Measurements from ENCODE around the gene DBT.

DNA sequence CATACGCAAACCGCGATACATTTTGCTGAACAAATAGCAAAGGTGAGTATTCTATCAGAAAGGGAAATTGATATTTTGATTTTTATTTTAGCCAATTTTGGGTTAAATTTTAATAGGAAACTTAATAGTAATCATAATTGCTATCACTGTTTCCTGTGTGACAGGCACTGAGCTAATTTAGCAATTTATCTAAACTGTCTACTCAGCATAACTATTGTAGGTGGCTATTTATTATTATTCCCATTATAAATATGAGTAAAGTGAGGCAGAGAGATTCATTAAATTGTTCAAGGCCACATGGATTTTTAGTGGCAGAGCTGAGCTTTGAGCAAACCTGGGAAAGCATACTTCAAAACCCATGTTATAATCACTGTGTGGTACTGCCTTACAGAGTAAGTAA, 37.5 kb upstream of the DBT start:
- TF ChIP-seq FOXM1 (IDR thresholded peaks at IDR 0.05; ENCODE audit: borderline replicate concordance) (no peak), FOXA1 (IDR thresholded peaks at IDR 0.05) (no peak), LEF1 (IDR thresholded peaks at IDR 0.05; ENCODE audit: borderline replicate concordance) (no peak), BHLHE40 (IDR thresholded peaks at IDR 0.05; ENCODE audit: borderline replicate concordance) (no peak), ARNT (IDR thresholded peaks at IDR 0.05) (no peak), CTBP1 (IDR thresholded peaks at IDR 0.05; ENCODE audit: borderline replicate concordance) (no peak), L3MBTL2 (conservative IDR thresholded peaks at IDR 0.05) (no peak), SUZ12 (IDR thresholded peaks at IDR 0.05) (no peak), FOXK2 (IDR thresholded peaks at IDR 0.05) (no peak), ELF4 (IDR thresholded peaks at IDR 0.05) (no peak), SP1 (IDR thresholded peaks at IDR 0.05) (no peak), HDGF (IDR thresholded peaks at IDR 0.05; ENCODE audit: borderline replicate concordance) (no peak), PKNOX1 (IDR thresholded peaks at IDR 0.05) (no peak), TARDBP (IDR thresholded peaks at IDR 0.05) (no peak)

Measured in HEK293T (cell line).